ENCODE results near the gene METAP1.
A peak's percentile ranks its signal among the peaks of the same experiment; 100 is the strongest.

The METAP1 gene

GRCh38 chr4:98995183-98996055 is at the start of gene METAP1:
TSS of gene METAP1 (plus strand) at chr4:98995721. CDS start at chr4:98995754, 33 bp downstream.
- DNase-seq (ENCODE audit: low read depth) = peak; percentile 67
- in situ Hi-C loops (cut with HindIII; ENCODE audit: low sequenced_read_pairs) = no loop called here

GRCh38 chr4:98946359-98946758 is 49.2 kb upstream of the METAP1 start:
- no peak overlapping the region for H3K4me3 ChIP-seq (ENCODE audit: low read depth, low read length)
- in situ Hi-C loops (cut with HindIII; ENCODE audit: low sequenced_read_pairs) = no loop called here
- DNase-seq (ENCODE audit: low read depth) = no peak
- no peak for TF ChIP-seq CTCF (IDR thresholded peaks at IDR 0.05; ENCODE audit: low read depth, low read length, missing control alignments)

More at GRCh38 chr4:98995183-98996055, at the start of gene METAP1:
- H3K4me3 ChIP-seq (ENCODE audit: low read depth, low read length) = peak within 1 kb of the TSS; percentile 85
- TF ChIP-seq CTCF (IDR thresholded peaks at IDR 0.05; ENCODE audit: low read depth, low read length, missing control alignments) = peak; percentile 63

- no peak overlapping the region for H3K4me3 ChIP-seq (ENCODE audit: low read depth, low read length)
- no peak for TF ChIP-seq CTCF (IDR thresholded peaks at IDR 0.05; ENCODE audit: low read depth, low read length, missing control alignments)
- in situ Hi-C loops (cut with HindIII; ENCODE audit: low sequenced_read_pairs) = no loop called here
- DNase-seq (ENCODE audit: low read depth) = no peak
Measured at GRCh38 chr4:98950925-98951324, 44.6 kb upstream of the METAP1 start.

- DNase-seq (ENCODE audit: low read depth) = no peak
- H3K4me3 ChIP-seq (ENCODE audit: low read depth, low read length) = no peak overlapping the region
- in situ Hi-C loops (cut with HindIII; ENCODE audit: low sequenced_read_pairs) = no loop called here
- TF ChIP-seq CTCF (IDR thresholded peaks at IDR 0.05; ENCODE audit: low read depth, low read length, missing control alignments) = no peak
Measured at GRCh38 chr4:98951710-98952109, 43.8 kb upstream of the METAP1 start.

GRCh38 chr4:98955229-98955628 is 40.3 kb upstream of the METAP1 start:
- DNase-seq (ENCODE audit: low read depth) = no peak
- TF ChIP-seq CTCF (IDR thresholded peaks at IDR 0.05; ENCODE audit: low read depth, low read length, missing control alignments) = no peak
- in situ Hi-C loops (cut with HindIII; ENCODE audit: low sequenced_read_pairs) = no loop called here
- H3K4me3 ChIP-seq (ENCODE audit: low read depth, low read length) = no peak overlapping the region

- in situ Hi-C loops (cut with HindIII; ENCODE audit: low sequenced_read_pairs) = no loop called here
- DNase-seq (ENCODE audit: low read depth) = no peak
- no peak overlapping the region for H3K4me3 ChIP-seq (ENCODE audit: low read depth, low read length)
- TF ChIP-seq CTCF (IDR thresholded peaks at IDR 0.05; ENCODE audit: low read depth, low read length, missing control alignments) = no peak
Measured at GRCh38 chr4:98958065-98958464, 37.5 kb upstream of the METAP1 start.

Data from astrocyte of the cerebellum (primary cell).